Stimulated activated CD8-positive, alpha-beta memory T cell treated with anti-CD3 and anti-CD28 coated beads, Interleukin-12 subunit alpha, Interleukin-12 subunit beta, amount 100 ng/mL, for 24 hours (primary cell): ENCODE data around the gene ARHGAP32.
"Not testable (repeated sequence)": the region's sequence is repeated elsewhere in the genome, so short reads cannot be mapped to it uniquely, and the experiment has no call there.

Experiments
- DNase-seq: peaks from one replicate; pipeline ENCODE4 v3.0.0-alpha.2; 2020; ENCODE audit errors: extremely low read depth

Gene ARHGAP32

DNA sequence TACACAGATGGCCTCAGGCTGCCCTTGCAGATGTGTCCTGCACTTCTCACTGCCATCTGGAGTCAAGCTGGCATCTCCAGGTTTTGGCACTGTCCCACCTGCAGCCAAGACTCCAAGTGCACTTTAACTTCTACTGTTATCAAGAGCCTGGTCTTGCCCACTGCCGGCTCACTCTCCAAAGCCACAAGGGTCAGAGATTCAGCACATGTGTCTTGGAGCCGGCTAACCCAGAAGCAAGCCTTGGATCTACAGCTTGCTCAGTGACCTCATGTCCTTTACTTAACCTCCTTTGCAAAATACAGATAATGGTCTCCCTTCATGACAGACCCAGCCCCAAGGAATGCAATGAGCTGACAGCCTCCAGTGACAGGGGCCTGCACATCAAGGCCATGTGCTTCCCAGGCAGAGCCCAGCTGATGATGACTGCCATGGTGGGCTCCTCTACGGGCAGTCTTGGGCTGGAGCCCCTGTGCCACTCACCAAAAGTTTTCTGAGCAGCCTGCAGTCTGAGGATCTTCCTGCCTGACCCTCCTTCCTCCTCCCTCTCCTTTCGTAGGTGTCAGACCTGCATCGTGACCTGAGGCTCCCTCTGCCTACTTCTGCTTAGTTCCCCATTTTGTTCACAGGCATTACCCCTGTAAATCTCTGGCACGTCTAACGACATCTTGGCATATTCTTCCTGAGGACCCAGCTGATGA is 258.5 kb downstream of the ARHGAP32 start:
- no peak for DNase-seq

DNA sequence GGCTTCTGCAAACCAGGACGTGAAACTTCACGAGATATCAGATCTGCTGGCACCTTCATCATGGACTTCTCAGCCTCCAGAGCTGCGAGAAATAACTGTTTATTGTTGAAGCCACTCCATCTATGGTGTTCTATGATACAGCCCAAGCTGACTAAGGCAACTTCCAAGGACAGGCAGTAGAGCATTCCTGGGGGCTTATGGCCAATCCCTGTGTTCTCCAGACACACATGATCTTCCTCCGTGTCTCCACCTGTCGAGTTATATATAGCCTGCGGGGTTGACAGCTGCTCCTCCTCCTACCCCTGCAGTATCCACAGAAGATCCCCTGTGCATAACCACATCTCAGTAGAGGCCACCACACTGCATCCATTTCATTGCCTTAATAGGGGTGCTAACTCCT is 260.5 kb downstream of the ARHGAP32 start:
- DNase-seq = no peak

DNA sequence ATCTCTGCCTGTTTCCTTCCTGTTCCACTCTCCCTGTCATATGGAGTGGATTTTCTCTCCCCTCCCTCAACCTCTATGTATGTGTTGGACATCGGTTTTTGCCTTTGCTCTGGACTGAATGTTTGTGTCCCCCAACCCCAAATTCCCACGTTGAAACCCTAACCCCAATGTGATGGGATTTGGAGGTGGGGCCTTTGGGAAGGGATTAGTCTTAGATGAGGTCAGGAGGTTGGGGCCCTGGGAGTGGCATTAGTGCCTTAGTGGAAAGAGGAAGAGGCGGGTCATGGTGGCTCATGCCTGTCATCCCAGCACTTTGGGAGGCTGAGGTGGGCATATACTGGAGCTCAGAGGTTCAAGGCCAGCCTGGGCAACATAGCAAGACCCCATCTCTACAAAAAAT is 261.1 kb downstream of the ARHGAP32 start:
- no peak for DNase-seq

DNA sequence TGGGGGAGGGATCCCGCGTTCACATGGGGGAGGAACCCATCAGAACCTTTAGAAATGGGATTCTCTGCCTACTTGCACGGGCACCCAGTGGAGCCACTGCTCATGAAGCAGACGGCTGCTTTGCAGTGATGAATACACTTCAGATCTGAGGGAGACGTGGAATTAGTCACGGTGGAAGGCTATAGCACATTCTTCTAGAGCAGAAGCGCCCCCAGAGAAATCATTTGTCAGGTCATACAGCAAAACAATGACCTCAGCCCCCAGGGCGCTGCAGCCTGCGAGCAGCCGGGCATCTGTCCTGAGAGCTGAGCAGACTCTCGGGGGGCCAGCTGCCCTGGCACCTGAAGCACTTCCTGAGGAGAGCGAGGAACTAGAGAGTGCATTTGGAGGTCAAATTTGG is 262.1 kb downstream of the ARHGAP32 start:
- no peak for DNase-seq

DNA sequence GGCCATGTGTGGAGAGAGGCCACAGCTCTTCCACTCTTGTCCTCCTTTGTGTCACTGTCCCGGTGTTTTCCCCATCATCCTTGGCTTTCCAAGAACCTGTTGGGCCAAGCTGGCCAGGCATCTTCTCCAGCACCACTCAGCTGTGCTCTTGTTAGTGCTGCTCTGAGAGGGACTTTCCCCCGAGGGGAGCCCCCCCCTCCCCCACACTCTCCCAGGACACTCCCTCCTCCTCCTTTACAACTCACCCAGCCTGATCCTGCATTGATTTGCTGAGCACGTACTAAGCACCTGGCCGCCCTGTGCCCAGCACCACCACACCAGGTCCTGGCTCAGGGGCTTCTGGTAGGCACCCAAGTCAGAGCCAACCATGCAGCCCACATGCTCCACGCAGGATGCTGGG is 262.7 kb downstream of the ARHGAP32 start:
- DNase-seq = no peak

DNA sequence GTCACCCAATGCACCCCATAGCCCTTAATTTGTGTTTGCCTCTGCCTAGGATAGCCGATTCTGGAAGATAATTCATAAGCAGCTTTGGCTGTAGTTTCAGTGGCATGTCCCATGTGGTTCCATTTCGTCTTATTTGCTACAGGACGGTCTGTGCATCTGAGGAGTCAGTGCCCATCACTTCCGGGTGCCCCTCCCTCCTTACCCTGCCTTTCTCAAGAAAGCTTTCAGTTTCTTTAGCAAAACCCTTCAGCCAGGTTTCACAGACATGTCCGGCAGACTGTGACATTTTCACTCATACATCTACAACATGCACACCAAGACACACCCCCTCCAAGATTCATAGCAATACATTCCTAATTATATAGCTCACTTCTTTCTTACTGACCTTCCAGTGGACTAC is 263.7 kb downstream of the ARHGAP32 start:
- DNase-seq = no peak

DNA sequence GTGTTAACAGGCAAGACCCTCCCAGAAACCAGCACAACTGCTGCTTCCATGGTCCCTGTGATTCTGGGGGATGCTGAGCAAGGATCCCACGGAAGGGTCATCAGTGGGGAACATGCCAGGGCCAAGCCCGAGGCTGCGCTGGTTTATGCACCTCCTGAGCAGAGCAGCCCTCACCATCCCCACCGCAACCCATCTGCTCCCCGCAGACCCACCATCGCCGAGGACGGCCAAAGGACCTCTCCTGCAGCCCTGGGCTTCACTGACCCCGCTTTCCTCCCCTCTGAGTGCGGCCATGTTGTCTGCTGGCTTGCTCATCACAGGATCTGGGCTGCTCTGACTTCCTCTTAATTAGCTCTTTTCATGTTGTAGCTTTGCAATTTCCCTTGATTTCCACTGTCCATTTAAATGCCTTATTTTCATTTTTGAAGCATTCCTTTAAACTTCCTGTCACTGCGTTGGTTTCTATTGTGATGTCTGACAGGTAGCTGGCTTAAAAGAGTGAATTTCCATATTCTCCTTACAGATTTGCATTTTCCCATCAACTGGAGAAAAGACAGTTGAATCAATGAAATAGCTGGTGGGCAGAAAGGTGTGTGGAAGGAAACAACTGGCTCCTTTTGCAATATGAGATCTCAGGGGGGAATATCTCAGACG is 264.3 kb downstream of the ARHGAP32 start:
- DNase-seq = no peak

DNA sequence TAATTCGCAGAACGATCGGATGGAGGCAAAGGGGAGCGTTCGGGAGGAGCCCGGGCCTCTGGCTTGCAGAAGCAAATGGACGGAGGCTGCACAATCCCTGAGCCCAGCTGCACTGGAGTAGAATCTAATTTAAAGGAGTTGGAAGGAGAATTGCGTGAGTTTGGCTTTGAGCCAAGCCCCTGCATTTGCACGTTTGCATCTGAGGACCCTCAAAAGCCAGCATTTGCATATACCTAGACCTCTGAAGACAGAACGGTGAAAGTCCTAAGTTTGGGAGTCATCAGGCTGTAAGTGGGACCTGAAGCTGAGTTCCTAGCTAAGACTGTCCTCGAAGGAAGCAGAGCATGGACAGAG is 265.0 kb downstream of the ARHGAP32 start:
- no peak for DNase-seq

DNA sequence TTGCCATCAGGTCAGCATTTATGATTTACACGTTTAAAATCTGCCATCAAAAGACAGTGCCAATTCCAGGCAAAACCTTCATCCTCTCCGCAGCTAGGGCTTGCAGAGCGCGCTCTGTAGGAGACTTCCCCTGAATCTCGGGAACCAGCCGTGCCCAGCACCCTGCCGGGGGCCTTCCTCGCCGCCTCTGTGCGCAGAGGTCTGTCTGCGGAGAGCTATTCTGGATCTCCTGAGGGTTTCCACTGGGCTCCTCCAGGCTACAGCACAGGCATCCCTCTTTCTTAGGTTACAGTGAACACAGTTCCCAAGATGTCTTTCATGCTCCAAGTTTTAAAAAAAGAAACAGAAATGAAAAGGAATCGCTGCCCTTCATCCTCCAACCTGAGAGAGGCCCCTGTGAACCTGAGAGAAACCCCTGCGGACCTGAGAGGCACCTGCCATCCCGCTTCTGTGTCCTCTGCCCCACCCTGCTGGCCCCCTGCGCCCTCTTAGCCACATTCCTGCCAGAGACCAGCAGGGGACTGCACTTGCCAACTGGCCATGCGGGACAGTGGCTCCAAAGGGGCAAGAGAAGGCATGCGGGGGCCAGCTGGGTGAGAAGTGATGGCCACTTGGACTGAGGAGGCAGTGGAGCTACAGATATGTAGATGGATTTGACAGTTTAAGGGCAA is 265.6 kb downstream of the ARHGAP32 start:
- DNase-seq = no peak

DNA sequence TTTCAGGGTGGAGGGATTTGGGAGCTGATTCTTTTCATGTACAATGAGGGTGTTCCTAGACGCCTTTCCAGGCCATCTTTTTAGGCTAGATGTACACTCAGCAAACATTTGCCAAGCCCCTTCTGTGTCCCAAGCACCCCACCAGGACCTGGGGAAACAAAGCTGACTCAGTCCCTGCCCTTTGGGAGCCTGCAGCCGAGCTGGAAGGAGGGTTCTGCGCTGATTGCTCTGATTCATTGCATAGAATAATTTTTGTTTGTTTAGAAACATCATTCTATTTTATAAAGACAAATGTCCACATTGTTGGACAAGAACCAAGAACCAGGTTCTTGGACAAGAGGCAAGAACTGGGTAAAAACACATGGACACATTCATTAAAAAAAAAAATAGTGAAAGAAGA is 266.1 kb downstream of the ARHGAP32 start:
- no peak for DNase-seq

DNA sequence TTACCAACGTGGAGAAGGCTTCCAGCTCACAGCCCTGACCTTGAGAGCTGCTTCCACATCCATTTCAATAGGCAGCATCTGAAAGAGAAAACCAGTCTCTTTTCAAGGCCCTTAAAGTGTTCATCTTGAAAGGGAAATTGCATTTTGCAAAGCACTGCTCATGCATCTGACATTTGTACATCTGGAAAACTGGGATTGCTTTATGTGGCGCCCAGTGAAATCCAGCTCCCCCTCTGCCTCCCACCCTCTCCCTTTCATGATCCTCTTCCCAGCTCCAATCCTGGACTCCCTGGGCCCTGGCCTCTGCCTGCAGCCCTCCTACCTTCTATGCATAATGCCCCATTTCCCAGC is 266.9 kb downstream of the ARHGAP32 start:
- no peak for DNase-seq

DNA sequence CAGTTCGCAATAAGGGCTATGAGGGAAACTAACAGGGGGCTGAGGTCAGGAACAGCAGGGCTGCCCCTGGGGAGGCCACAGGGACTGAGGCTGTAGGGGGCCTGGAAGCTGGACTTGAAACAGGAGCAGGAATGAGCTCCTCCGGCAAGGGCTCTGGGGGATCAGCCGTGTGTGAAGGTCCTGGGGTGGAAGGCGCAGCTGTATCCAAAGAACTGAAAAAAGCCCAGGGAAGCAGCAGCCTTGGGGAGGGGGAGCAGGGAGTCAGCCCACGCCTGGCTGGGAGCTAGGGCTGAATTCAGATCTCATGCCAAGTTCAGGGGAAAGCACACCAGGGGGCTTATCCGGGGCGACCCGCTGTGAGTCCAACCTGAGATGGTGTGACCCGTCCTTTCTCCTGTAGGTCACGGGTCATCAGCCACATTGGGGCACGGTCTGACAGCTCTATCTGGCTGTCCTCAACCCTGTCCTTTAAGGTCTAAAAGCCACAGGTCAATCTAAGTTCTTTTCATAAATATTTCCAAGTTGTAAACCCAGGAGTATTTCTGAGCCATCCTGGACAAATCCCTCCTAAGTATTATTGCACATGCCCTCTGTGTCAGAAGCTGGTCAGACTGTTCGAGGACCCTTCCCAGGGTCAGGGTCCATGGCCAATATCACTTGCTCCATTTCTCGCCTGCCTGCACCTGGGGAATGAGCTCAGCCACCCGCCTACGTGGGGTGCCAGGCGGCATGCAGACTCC is 267.4 kb downstream of the ARHGAP32 start:
- DNase-seq = no peak

DNA sequence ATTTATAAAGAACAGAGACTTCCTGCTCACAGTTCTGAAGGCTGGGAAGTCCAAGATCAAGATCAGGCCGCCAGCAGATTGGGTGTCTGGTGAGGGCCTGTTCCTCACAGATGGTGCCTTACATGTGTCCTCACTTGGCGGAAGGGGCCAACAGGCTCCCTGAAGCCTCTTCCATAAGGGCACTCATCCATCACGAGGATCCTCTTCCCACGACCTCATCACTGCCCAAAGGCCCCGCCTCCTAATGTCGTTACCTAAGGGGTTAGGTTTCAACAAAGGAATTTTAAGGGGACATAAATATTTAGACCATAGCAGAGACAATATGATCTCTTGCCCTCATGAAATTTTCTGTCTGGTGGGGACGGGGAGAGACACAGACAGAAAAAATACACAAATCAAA is 268.0 kb downstream of the ARHGAP32 start:
- DNase-seq = no peak

DNA sequence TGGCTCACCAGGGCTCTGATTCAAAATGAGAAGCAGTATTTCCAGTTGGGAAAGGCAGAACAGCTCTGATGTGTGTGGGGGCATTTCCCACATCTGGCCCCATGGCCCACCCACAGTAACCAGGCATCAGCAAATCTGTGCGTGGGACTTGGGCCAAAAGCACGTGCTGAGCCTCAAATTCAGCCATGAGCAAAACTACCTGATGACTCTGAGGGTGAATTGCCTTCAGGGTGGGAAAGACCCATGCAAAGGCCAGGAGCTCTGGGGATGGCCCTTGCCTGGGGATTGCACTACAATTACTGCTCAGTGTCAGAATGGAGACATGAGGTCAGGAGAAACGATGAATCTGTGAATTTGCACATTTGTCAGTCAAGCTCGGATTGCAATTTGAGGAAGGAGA is 270.3 kb downstream of the ARHGAP32 start:
- DNase-seq = no peak

DNA sequence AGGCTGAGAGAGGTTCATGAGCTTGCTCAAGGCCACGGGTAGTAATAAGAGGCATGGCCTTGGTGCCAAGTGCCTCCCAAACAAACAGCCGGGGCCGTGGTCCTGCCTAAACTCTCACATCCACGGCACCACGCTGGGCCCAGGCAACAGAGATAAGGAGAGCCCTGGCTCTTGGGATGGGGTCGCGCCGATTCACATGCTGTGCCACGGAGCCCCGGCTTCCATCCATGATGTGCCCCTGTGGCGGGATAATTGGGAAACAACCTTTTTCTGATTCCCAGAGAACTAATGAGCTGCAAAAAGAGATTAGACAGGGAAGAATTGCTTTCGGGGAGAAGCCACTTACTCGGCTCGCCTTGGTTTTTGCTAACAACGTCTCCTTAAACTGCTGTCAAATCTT is 271.5 kb downstream of the ARHGAP32 start:
- DNase-seq = no peak

DNA sequence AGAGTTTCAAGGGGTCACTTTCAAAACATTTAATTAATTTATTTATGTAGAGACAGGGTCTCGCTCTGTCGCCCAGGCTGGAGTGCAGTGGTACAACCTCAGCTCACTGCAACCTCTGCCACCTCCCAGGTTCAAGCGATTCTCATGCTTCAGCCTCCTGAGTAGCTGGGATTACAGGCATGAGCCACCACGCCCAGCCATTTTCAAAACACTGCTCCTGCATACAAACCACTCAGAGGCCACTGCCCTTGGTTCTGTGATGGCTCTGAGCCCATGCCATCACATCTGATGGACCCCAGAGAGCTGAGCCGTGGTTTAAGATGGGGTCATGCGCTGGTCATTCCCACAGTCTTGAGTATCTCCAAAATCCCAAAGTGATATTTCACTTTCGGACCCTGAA is 272.5 kb downstream of the ARHGAP32 start:
- DNase-seq = not testable (repeated sequence)

DNA sequence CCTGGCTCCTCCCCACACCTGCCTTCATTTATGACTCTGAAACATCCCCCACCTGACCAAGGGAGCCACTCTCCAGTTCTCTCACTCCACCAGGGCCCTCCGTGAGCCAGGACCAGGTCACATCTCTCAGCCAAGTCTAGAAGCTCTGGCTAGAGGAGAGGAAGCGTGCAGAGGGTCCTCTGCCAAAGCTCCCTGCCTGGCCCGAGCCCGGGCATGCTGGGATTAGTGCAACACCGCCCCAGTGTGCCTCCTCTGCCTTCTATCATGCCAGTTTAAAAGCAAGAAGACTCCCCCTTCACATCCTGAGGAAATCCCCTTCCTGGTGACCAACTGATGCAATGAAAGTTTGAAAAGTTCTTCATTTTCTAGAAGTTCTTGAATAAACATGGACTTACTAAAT is 272.9 kb downstream of the ARHGAP32 start:
- DNase-seq = no peak

DNA sequence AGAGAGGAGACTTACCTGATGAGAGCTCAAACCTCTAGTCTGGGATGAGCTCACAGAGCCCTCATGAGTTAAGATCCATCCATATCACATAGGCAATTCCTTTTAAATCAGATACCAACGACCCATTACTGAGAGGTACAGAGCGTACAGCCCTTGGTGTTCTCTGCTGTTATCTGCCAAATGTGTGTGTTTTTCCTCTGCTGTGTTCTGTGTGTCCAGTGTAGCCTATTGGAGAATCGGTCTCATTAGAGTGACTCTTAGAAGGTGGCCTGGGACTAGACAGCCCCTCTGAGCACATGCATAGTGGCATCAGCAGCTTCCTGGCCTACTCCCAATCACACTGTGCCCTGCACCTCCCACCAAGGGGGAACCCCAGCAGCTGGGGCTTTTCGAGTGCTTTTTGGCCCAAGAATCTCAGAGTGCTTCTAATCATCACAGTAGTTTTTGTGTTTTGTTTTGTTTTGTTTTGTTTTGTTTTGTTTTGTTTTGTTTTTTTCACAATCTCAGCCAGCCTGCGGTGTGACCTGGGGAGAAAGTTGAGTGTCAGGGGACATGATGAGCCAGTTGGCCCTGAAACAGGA is 274.9 kb downstream of the ARHGAP32 start:
- no peak for DNase-seq

DNA sequence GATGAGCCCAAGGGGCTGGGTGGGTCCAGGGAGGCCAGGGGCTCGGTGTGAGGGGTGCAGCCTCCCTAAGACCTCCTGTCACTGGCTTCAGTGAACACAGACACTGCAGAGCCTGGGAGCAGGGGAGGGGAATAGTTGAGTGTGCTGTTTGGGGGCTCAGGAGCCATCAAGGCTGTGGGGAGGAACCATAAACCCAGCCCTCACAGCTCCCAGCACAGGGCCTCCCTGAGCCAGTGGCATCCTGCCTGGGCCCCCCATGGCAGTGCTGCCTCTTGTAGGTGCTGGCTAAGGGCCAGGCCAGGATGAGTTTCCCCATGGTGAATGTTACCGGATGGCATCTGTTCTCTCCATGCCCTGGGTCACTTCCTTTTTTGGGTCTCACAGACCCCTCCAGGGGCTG is 275.4 kb downstream of the ARHGAP32 start:
- DNase-seq = no peak

DNA sequence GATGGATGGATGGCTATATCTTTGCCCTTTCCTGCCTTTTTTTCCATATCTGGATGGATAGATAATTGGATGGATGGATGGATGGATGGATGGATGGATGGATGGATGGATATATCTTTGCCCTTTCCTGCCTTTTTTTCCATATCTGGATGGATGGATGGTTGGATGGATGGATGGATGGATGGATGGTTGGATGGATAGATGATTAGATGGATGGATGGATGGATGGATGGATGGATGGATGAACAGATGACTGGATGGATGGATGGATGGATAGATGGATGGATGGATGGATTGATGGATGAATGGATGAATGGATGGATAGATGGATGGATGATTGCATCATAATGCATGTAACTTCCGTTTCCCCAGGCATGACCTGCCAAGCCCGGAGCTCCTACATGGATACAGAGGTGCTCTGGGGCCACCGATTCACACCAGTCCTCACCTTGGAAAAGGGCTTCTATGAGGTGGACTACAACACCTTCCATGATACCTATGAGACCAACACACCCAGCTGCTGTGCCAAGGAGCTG is 276.0 kb downstream of the ARHGAP32 start:
- DNase-seq = no peak

DNA sequence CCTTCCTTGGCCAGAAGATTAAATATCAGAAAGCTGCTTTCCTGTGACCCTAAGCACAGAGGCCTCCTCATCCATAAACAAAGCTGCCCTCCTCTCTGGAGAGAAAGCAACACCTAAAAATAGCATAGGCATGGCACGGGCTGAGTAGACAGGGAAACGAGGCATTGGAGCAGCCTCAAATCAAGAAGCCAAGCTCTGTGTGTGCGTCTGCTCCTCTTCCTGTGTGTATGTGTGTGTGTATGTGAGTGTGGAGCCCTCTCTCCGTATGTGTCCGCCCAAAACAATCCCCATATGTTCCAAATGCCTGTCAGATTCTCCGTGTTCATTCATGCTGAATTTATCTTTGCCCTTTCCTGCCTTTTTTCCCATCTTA is 277.0 kb downstream of the ARHGAP32 start:
- DNase-seq = no peak
